GM12872 (cell line): Measurements from ENCODE around the gene ID2.

ENCODE experiments used
- TF ChIP-seq, protein P1 (sequence below): IDR thresholded peaks from 3 replicates; pipeline ENCODE4 v1.5.1; 2011; ENCODE audit warnings: low read depth, mild to moderate bottlenecking, low read length, moderate library complexity; ENCODE audit not compliant: insufficient read depth

Gene ID2

DNA sequence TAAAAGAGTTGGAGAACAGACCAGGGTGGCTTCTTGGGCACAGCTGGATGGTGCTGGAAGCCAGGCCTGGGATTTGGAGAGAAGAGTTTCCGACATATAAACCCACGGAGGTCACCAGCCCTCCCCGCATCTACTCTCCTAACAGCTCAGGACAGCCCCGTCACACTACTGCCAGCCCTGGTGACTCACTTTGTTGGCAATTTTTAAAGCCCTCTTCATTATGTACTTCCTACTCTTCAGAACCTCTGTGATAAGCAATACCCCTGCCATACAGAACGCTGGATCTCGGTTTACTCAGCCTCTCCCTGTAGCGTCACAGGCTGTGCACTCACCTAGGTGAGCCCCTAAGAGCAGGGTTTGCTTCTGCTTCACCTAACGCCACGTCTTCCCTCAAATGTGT lies 48.1 kb downstream of the ID2 start:
- TF ChIP-seq, protein P1, sequence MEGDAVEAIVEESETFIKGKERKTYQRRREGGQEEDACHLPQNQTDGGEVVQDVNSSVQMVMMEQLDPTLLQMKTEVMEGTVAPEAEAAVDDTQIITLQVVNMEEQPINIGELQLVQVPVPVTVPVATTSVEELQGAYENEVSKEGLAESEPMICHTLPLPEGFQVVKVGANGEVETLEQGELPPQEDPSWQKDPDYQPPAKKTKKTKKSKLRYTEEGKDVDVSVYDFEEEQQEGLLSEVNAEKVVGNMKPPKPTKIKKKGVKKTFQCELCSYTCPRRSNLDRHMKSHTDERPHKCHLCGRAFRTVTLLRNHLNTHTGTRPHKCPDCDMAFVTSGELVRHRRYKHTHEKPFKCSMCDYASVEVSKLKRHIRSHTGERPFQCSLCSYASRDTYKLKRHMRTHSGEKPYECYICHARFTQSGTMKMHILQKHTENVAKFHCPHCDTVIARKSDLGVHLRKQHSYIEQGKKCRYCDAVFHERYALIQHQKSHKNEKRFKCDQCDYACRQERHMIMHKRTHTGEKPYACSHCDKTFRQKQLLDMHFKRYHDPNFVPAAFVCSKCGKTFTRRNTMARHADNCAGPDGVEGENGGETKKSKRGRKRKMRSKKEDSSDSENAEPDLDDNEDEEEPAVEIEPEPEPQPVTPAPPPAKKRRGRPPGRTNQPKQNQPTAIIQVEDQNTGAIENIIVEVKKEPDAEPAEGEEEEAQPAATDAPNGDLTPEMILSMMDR: no peak

DNA sequence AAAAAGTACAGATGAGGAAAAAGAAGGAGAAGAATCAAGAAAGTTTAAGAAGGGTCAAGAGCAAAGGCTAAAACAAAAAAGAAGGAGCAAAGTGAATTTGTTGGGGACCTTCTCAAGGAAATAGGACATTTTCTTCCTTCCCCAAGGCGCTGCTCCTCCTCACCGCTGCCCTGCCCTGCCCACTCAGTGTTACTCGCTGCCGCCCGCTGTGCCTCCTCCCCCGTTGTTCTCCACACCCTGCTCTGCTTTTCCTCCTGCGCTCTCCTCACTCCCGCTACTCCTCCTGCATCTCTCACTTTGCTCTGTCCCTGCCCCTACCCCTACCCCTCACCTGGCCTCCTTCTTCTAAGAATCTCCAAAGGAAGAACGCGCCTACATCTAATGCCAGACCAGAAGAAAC lies 50.7 kb downstream of the ID2 start:
- TF ChIP-seq, protein P1: no peak
